Astrocyte (in vitro differentiated cells and primary cell): ENCODE measurements around the gene UBR4. TPM values are rescaled to one million over a fixed set of nuclear protein-coding genes. Genes with fewer than 3 reads are reported as not detected.

Experiments used
- DNase-seq: peaks from one replicate; pipeline ENCODE4 v3.0.0-alpha.2; 2010; ENCODE audit warnings: low read depth
- FAIRE-seq: peaks from 2 replicates; lab custom pipeline; 2011; peaks lifted over from hg19 to GRCh38; lab: Jason Lieb, UNC
- H2AFZ ChIP-seq: 2 replicates; pipeline ENCODE4 v1.6.0; 2012; ENCODE audit warnings: low read depth, low read length, inconsistent platforms
- H3K27ac ChIP-seq: 2 replicates; pipeline ENCODE4 v1.5.1; 2011; ENCODE audit warnings: low read depth, low read length, inconsistent platforms
- H3K27me3 ChIP-seq: 2 replicates; pipeline ENCODE4 v1.6.0; 2011; ENCODE audit warnings: low read length, inconsistent platforms; ENCODE audit not compliant: insufficient read depth
- H3K36me3 ChIP-seq: 2 replicates; pipeline ENCODE4 v1.5.1; 2011; ENCODE audit warnings: low read length, inconsistent platforms; ENCODE audit not compliant: insufficient read depth
- H3K4me1 ChIP-seq: 2 replicates; pipeline ENCODE4 v1.5.1; 2011; ENCODE audit warnings: low read length, inconsistent platforms; ENCODE audit not compliant: insufficient read depth
- H3K4me2 ChIP-seq: 2 replicates; pipeline ENCODE4 v1.6.0; 2012; ENCODE audit warnings: low read length, inconsistent platforms
- H3K4me3 ChIP-seq: 2 replicates; pipeline ENCODE4 v1.5.1; 2011; ENCODE audit warnings: low read depth, mild to moderate bottlenecking, low read length, inconsistent platforms; ENCODE audit not compliant: insufficient read depth
- H3K79me2 ChIP-seq: 2 replicates; pipeline ENCODE4 v1.6.0; 2012; ENCODE audit warnings: mild to moderate bottlenecking, low read length, inconsistent platforms; ENCODE audit not compliant: insufficient read depth
- H3K9ac ChIP-seq: 2 replicates; pipeline ENCODE4 v1.6.0; 2012; ENCODE audit warnings: mild to moderate bottlenecking, low read length, inconsistent platforms
- H3K9me3 ChIP-seq: 2 replicates; pipeline ENCODE4 v1.5.1; 2012; ENCODE audit warnings: low read depth, mild to moderate bottlenecking, low read length, inconsistent platforms; ENCODE audit not compliant: insufficient read depth
- H4K20me1 ChIP-seq: 2 replicates; pipeline ENCODE4 v1.6.0; 2012; ENCODE audit warnings: low read length, inconsistent platforms; ENCODE audit not compliant: insufficient read depth
- H3K27ac Mint-ChIP-seq: one replicate; pipeline ENCODE4 v1.8.0; 2021; ENCODE audit warnings: mild to moderate bottlenecking, mixed read lengths; ENCODE audit not compliant: unreplicated experiment
- H3K27me3 Mint-ChIP-seq: one replicate; pipeline ENCODE4 v1.8.0; 2021; ENCODE audit warnings: low read depth, mixed read lengths; ENCODE audit not compliant: unreplicated experiment
- H3K36me3 Mint-ChIP-seq: one replicate; pipeline ENCODE4 v1.8.0; 2021; ENCODE audit warnings: low read depth, mixed read lengths; ENCODE audit not compliant: unreplicated experiment
- H3K4me1 Mint-ChIP-seq: one replicate; pipeline ENCODE4 v1.8.0; 2021; ENCODE audit warnings: low read depth, mixed read lengths; ENCODE audit not compliant: unreplicated experiment
- H3K4me3 Mint-ChIP-seq: one replicate; pipeline ENCODE4 v1.8.0; 2021; ENCODE audit warnings: mild to moderate bottlenecking, moderate library complexity, mixed read lengths; ENCODE audit not compliant: unreplicated experiment
- H3K9me3 Mint-ChIP-seq: one replicate; pipeline ENCODE4 v1.8.0; 2021; ENCODE audit warnings: mild to moderate bottlenecking, mixed read lengths; ENCODE audit not compliant: unreplicated experiment
- EZH2 ChIP-seq: IDR thresholded peaks from 2 replicates; pipeline ENCODE4 v1.6.1; 2012; ENCODE audit warnings: mild to moderate bottlenecking, low read length, inconsistent platforms; ENCODE audit not compliant: insufficient read depth
- total RNA-seq: library from RNA; stranded (reverse); gene quantifications from 2 replicates; pipeline ENCODE4 v1.2.1, GENCODE V29; 2021
- TF ChIP-seq, protein P1 (sequence below): IDR thresholded peaks from 2 replicates; pipeline ENCODE4 v1.5.1; 2011; ENCODE audit warnings: low read depth, mild to moderate bottlenecking, inconsistent platforms, low read length, moderate library complexity; ENCODE audit not compliant: insufficient read depth

The UBR4 gene
- total RNA-seq, 1 donor from 2014 or later, result 153 TPM

- Histone ChIP-seq H3K4me1 (peaks cover 4% of the 10 kb centered on the region), H3K36me3 (peaks cover 86% of the 10 kb centered on the region), H2AFZ (no peak overlapping the region), H3K4me3 (no peak overlapping the region), H3K9ac (no peak overlapping the region), H4K20me1 (peaks cover 28% of the 10 kb centered on the region), H3K27ac (no peak overlapping the region), H3K9me3 (no peaks in the 10 kb centered on the region), H3K79me2 (no peaks in the 10 kb centered on the region), H3K4me2 (no peak overlapping the region), H3K27me3 (no peaks in the 10 kb centered on the region)
- peaks cover 4% of the 10 kb centered on the region for H3K4me1 Mint-ChIP-seq
- no peaks in the 10 kb centered on the region for H3K9me3 Mint-ChIP-seq
- no peaks in the 10 kb centered on the region for H3K27me3 Mint-ChIP-seq
- H3K4me3 Mint-ChIP-seq, result no peak overlapping the region
- DNase-seq (no peak), FAIRE-seq (no peak)
- TF ChIP-seq, protein P1, sequence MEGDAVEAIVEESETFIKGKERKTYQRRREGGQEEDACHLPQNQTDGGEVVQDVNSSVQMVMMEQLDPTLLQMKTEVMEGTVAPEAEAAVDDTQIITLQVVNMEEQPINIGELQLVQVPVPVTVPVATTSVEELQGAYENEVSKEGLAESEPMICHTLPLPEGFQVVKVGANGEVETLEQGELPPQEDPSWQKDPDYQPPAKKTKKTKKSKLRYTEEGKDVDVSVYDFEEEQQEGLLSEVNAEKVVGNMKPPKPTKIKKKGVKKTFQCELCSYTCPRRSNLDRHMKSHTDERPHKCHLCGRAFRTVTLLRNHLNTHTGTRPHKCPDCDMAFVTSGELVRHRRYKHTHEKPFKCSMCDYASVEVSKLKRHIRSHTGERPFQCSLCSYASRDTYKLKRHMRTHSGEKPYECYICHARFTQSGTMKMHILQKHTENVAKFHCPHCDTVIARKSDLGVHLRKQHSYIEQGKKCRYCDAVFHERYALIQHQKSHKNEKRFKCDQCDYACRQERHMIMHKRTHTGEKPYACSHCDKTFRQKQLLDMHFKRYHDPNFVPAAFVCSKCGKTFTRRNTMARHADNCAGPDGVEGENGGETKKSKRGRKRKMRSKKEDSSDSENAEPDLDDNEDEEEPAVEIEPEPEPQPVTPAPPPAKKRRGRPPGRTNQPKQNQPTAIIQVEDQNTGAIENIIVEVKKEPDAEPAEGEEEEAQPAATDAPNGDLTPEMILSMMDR, result no peak
- TF ChIP-seq EZH2, result no peak
- peaks cover 29% of the 10 kb centered on the region for H3K36me3 Mint-ChIP-seq
- no peak overlapping the region for H3K27ac Mint-ChIP-seq
Observed at GRCh38 chr1:19091196-19091953, 118.7 kb downstream of the UBR4 start.

- peaks cover 79% of the 10 kb centered on the region for H3K36me3 ChIP-seq
- Mint-ChIP-seq H3K36me3 (peaks cover 35% of the 10 kb centered on the region), H3K27ac (no peak overlapping the region)
Observed at GRCh38 chr1:19089524-19089923, 120.5 kb downstream of the UBR4 start.

More at GRCh38 chr1:19089524-19089923, 120.5 kb downstream of the UBR4 start:
- Mint-ChIP-seq H3K4me1 (peaks cover 8% of the 10 kb centered on the region), H3K9me3 (no peaks in the 10 kb centered on the region), H3K27me3 (no peaks in the 10 kb centered on the region), H3K4me3 (no peak overlapping the region)
- Histone ChIP-seq H3K79me2 (no peaks in the 10 kb centered on the region), H4K20me1 (peaks cover 28% of the 10 kb centered on the region), H3K4me2 (no peak overlapping the region), H3K4me3 (no peak overlapping the region), H3K27me3 (no peaks in the 10 kb centered on the region), H3K9ac (no peak overlapping the region), H2AFZ (no peak overlapping the region), H3K27ac (no peak overlapping the region), H3K4me1 (peaks cover 4% of the 10 kb centered on the region), H3K9me3 (no peaks in the 10 kb centered on the region)
- FAIRE-seq, result no peak
- no peak for TF ChIP-seq EZH2
- TF ChIP-seq, protein P1, result no peak
- DNase-seq, result no peak
